GM19463 (cell line): ENCODE measurements around the gene TRIM69.
A peak's percentile ranks its signal among the peaks of the same experiment; 100 is the strongest.
"Not testable (repeated sequence)": the region's sequence is repeated elsewhere in the genome, so short reads cannot be mapped to it uniquely, and the experiment has no call there.

Experiments
- ATAC-seq: cut with Tn5 transposase; IDR thresholded peaks from one replicate; pipeline ENCODE4 v1.9.1; 2021; ENCODE audit warnings: mild to moderate bottlenecking, moderate library complexity; ENCODE audit not compliant: unreplicated experiment

Gene TRIM69, protein sequence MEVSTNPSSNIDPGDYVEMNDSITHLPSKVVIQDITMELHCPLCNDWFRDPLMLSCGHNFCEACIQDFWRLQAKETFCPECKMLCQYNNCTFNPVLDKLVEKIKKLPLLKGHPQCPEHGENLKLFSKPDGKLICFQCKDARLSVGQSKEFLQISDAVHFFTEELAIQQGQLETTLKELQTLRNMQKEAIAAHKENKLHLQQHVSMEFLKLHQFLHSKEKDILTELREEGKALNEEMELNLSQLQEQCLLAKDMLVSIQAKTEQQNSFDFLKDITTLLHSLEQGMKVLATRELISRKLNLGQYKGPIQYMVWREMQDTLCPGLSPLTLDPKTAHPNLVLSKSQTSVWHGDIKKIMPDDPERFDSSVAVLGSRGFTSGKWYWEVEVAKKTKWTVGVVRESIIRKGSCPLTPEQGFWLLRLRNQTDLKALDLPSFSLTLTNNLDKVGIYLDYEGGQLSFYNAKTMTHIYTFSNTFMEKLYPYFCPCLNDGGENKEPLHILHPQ

DNA sequence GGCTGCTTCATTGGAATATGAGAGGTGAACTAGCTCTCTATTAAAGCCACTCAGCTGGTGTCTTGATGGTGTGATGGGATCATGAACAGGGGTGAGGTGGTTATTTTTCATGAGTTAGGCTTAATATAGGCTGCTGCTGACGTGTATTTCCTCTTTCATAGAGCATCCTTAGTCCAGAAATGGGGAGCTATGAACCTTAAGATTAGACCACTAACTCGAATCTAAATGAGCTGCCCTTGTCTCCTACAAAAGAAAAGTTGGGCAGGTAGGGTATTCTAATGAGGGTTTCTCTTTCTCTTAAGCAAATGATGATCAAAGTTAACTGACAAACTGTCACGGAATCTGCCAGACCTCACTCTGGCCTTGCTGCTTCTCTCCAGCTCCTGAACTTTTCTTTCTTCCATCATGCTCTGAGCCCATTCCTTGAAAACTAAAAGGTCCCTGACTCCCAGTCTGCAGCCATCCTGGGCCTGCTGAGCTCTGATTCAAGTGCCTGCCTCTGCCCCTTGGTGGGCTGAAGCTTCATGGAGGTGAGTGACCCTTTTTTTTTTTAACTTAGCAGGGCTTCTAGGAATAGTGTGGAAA, at the start of gene TRIM69:
TRIM69 (plus strand) TSS at position 348 of the 585 bp plus-strand sequence; CDS start at position 525, 177 bp downstream.
- ATAC-seq = peak; percentile 38

DNA sequence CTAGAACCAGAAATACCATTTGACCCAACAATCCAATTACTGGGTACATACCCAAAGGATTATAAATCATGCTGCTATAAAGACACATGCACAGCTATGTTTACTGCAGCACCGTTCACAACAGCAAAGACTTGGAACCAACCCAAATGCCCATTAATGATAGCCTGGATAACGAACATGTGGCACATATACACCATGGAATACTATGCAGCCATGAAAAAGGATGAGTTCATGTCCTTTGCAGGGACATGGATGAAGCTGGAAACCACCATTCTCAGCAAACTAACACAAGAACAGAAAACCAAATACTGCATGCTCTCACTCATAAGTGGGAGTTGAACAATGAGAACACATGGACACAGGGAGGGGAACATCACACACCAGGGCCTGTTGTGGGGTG, 47.0 kb upstream of the TRIM69 start:
- not testable (repeated sequence) for ATAC-seq

DNA sequence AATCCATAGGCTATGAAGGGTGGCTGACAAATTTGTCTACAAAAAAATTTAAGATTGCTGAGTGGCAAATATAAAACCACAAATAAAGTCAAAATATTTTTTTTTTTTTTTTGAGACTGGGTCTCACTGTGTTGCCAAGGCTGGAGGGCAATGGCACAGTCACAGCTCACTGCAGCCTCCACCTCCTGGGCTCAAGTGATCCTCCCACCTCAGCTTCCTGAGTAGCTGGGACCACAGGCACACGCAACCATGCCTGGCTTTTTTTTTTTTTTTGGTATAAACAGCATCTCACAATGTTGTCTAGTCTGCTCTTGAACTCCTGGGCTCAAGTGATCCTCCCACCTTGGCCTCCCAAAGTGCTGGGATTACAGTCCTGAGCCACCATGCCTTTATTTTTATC, 46.1 kb upstream of the TRIM69 start:
- ATAC-seq = not testable (repeated sequence)

DNA sequence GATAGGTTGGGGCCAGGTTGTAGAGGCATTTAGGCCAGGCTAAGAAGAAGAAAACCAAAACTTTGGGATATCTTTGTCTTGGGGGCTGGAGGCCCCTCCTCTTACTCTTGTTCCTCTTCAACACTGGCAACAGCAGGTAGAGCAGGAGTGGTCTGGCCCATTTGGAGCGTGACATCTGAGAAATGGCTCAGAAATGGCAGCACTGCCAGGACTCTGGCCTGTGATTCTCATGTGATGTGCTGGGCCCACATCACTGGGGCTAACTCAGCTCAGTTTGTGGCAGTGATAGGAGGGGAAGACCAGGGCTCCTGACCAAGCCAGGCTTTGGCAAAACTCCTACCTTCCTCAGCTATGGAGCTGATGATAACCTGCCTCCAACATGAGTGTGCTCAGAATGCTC, 43.7 kb upstream of the TRIM69 start:
- no peak for ATAC-seq

DNA sequence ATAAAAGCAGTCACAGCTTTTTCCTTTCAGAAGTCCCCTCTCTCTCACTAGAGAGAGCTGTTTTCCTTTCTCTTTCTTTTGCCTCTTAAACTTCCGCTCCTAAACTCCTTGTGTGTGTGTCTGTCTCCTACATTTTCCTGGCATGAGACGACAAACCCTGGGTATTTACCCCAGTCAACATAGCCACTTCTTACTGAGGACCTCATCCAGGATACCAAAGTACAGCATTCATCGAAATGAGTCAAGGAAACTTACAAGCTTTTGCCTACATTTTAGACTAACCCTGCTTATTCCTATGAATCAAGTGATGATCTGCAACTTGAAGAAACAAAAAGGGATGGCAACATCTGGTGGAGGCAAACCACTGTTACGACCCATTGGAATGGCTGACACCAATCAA, 41.9 kb upstream of the TRIM69 start:
- ATAC-seq = no peak

DNA sequence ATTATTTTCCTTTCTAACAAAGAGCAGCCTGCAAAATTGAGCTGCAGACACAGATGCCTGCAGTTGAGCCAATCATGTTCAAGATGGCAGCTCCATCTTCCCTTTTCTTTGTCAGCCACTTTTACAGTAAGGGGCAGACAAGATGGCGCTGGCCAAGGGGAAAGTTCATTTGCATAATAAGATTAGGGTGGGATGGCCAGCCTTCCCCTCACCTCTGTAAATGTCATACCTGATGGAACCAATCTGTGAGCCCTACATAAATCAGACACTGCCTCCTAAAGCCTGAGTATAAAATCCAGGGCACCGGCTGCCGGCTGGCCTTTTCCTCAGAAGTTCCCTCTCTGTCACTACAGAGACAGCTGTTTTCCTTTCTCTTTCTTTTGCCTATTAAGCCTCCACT, 41.0 kb upstream of the TRIM69 start:
- ATAC-seq = no peak

DNA sequence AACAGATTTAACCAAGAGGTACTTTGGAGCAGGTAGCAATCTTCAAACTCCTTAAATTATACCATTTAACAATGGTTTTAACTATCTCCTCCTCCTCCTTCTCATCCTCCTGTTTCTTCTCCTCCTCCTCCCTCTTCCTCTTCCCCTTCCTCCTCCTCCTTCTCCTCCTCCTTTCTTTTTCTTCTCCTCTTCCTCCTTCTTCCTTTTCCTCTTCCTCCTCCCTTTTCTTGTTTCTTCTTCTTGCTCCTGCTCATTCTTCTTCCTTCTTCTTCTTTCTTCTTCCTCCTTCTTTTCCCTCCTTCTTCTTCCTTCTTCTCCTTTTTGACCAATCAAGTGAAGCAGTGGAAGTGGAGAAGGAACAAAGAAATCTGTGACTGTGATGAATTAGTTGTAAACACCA, 39.3 kb upstream of the TRIM69 start:
- no peak for ATAC-seq

DNA sequence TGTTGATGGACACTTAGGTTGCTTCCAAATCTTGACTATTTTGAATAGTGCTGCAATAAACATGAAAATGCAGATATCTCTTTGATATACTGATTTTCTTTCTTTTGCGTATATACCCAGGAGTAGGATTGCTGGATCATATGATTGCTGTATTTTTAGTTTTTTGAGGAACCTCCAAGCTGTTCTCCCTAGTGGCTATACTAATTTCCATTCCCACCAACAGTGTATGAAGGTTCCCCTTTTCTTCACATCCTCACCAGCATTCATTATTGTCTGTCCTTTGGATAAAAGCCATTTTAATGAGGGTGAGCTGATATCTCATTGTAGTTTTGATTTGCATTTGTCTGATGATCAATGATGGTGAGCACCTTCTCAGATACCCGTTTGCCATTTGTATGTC, 37.7 kb upstream of the TRIM69 start:
- no peak for ATAC-seq

DNA sequence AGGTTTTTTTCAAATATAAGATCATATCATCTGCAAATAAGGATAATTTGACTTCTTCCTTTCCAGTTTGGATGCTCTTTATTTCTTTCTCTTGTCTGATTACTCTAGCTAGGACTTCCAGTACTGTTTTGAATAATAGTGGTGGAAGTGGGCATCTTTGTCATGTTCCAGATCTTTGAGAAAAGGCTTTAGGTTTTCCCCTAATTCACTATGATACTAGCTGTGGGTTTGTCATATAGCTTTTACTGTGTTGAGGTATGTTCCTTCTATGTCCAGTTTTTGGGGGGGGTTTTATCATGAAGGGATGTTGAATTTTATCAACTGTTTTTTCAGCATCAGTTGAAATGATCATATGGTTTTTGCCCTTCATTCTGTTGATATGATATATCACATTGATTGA, 35.7 kb upstream of the TRIM69 start:
- not testable (repeated sequence) for ATAC-seq

DNA sequence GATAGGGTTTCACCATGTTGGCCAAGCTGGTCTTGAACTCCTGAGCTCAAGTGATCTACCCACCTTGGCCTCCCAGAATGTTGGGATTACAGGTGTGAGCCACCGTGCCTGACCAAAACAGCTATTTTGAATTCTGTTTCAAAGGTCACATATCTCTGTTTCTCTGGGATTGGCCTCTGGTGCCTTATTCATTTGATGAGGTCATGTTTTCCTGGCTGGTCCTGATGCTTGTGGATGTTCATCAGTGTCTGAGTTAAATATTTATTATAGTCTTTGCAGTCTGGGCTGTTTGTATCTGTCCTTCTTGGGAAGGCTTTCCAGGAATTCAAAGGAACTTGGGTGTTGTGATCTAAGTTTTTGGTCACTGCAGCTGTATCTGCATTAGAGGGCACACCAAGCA, 30.3 kb upstream of the TRIM69 start:
- ATAC-seq = no peak

DNA sequence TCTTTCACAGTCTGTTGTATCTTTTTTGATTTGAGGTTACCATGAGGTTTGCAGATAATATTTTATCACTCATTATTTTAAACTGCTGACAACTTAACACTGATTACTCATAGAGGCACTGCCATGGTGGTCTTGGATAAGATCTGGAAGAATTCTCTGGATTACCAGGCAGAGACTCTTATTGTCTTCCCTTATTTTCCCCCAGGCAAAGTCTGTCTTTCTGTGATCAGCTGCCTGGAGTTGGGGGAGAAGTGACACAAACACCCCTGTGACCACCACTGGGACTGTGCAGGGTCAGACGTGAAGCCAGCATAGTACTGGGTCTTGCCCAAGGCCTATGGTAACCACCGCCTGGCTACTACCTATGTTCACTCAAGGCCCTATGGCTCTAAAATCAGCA, 29.9 kb upstream of the TRIM69 start:
- no peak for ATAC-seq

DNA sequence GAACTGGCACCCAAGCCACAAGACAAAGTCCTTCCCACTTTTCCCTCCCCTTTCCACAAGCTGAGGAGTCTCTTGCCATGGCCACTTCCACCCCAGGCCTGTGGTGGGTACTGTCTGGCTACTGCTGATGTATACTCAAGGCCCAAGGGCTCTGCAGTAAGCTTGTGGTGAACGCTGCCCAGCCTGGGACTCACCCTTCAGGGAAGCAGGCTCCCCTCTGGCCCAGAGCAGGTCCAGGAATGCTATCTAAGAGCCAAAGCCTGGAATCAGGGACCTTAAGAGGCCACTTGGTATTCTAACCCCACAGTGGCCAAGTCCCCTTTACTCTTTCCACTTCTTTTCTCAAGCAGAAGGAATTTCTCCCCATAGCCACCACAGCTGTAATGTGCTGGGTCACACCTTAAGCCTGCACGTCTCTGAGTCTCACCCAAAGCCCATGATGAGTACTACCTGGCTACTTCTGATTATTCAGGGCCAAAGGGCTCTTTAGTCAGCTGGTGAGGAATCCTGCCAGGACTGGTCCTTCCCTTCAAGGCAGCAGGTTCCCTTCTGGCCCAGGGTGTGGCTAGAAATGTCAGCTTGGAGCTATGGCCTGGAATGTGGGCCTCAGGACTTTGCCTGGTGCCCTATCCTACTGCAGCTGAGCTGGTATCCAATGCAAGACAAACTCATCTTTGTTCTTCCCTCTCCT, 29.2 kb upstream of the TRIM69 start:
- no peak for ATAC-seq

DNA sequence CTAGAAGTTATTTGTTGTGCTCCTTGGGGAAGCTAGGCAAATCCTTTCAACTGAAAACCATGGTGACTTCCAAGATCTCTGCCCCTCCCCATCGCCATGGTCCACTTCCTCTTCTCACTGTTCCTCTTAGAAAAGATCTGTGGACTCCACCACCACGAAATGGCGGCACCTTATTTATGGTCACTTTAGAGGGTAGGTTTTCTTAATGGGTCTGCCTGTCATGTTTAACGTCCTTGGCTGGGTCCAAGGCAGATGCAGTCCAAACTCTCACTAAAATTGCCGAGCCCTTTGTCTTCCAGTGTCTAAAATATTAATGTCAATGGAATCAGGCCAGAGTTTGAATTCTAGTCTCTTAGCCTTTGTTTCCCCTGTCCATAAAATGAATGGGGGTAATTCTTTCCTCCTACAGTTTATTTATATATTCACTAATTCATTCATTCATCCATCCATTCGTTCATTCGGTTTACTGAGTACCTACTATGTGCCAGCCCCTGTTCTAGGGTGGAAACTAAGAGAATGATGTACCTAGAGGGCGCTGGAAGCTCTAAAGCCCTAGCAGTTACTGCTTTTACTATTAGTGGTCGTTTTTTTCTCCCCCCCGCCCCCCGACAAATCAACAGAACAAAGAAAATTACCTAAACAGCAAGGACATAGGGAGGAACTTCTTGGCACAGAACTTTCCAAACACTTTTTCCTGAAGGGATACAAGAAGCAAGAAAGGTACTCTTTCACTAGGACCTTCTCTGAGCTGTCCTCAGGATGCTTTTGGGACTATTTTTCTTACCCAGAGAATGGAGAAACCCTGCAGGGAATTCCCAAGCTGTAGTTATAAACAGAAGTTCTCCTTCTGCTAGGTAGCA, 25.9 kb upstream of the TRIM69 start:
- peak; percentile 24 for ATAC-seq

DNA sequence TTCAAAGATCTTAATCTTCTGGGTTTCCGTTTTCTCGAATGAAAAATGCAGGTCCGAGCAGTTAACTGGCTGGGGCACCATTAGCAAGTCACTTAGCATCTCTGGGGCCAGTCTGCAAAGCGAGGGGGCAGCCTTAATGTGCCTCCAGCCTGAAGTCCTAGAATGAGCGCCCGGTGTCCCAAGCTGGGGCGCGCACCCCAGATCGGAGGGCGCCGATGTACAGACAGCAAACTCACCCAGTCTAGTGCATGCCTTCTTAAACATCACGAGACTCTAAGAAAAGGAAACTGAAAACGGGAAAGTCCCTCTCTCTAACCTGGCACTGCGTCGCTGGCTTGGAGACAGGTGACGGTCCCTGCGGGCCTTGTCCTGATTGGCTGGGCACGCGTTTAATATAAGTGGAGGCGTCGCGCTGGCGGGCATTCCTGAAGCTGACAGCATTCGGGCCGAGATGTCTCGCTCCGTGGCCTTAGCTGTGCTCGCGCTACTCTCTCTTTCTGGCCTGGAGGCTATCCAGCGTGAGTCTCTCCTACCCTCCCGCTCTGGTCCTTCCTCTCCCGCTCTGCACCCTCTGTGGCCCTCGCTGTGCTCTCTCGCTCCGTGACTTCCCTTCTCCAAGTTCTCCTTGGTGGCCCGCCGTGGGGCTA, 25.1 kb upstream of the TRIM69 start, which contains the start of the genes B2M and PATL2:
B2M (plus strand) TSS at position 422 of the 647 bp plus-strand sequence; CDS start at position 452, 30 bp downstream.
PATL2 (minus strand) TSS at position 228 of the 647 bp plus-strand sequence. CDS start 34,833 bp downstream, outside the sequence.
- peak; percentile 76 for ATAC-seq

DNA sequence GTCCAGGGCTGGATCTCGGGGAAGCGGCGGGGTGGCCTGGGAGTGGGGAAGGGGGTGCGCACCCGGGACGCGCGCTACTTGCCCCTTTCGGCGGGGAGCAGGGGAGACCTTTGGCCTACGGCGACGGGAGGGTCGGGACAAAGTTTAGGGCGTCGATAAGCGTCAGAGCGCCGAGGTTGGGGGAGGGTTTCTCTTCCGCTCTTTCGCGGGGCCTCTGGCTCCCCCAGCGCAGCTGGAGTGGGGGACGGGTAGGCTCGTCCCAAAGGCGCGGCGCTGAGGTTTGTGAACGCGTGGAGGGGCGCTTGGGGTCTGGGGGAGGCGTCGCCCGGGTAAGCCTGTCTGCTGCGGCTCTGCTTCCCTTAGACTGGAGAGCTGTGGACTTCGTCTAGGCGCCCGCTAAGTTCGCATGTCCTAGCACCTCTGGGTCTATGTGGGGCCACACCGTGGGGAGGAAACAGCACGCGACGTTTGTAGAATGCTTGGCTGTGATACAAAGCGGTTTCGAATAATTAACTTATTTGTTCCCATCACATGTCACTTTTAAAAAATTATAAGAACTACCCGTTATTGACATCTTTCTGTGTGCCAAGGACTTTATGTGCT, 24.5 kb upstream of the TRIM69 start:
- ATAC-seq = peak; percentile 17

DNA sequence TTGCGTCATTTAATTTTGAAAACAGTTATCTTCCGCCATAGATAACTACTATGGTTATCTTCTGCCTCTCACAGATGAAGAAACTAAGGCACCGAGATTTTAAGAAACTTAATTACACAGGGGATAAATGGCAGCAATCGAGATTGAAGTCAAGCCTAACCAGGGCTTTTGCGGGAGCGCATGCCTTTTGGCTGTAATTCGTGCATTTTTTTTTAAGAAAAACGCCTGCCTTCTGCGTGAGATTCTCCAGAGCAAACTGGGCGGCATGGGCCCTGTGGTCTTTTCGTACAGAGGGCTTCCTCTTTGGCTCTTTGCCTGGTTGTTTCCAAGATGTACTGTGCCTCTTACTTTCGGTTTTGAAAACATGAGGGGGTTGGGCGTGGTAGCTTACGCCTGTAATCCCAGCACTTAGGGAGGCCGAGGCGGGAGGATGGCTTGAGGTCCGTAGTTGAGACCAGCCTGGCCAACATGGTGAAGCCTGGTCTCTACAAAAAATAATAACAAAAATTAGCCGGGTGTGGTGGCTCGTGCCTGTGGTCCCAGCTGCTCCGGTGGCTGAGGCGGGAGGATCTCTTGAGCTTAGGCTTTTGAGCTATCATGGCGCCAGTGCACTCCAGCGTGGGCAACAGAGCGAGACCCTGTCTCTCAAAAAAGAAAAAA, 23.9 kb upstream of the TRIM69 start:
- ATAC-seq = no peak

DNA sequence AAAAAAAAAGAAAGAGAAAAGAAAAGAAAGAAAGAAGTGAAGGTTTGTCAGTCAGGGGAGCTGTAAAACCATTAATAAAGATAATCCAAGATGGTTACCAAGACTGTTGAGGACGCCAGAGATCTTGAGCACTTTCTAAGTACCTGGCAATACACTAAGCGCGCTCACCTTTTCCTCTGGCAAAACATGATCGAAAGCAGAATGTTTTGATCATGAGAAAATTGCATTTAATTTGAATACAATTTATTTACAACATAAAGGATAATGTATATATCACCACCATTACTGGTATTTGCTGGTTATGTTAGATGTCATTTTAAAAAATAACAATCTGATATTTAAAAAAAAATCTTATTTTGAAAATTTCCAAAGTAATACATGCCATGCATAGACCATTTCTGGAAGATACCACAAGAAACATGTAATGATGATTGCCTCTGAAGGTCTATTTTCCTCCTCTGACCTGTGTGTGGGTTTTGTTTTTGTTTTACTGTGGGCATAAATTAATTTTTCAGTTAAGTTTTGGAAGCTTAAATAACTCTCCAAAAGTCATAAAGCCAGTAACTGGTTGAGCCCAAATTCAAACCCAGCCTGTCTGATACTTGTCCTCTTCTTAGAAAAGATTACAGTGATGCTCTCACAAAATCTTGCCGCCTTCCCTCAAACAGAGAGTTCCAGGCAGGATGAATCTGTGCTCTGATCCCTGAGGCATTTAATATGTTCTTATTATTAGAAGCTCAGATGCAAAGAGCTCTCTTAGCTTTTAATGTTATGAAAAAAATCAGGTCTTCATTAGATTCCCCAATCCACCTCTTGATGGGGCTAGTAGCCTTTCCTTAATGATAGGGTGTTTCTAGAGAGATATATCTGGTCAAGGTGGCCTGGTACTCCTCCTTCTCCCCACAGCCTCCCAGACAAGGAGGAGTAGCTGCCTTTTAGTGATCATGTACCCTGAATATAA, 23.0 kb upstream of the TRIM69 start:
- ATAC-seq = no peak
